ENCODE results near the gene IFI6.
A peak's percentile ranks its signal among the peaks of the same experiment; 100 is the strongest.

IFI6 gene

GRCh38 chr1:27664291-27664690 lies 7.7 kb downstream of the IFI6 start:
- Histone ChIP-seq H3K9ac (ENCODE audit: low read length) (no peak overlapping the region), H3K9me2 (ENCODE audit: low read depth, low read length) (no peaks in the 10 kb centered on the region), H3K4me1 (ENCODE audit: insufficient read depth, low read length, severe bottlenecking) (peaks cover 25% of the 10 kb centered on the region), H3K9me3 (ENCODE audit: low read length) (no peaks in the 10 kb centered on the region), H2AFZ (ENCODE audit: low read length) (no peak overlapping the region), H3K27me3 (ENCODE audit: insufficient read depth, low read length) (no peaks in the 10 kb centered on the region), H4K20me1 (ENCODE audit: insufficient read depth, low read length) (no peaks in the 10 kb centered on the region), H3F3A (ENCODE audit: insufficient read depth, low read length) (no peaks in the 10 kb centered on the region), H3K4me3 (ENCODE audit: low read depth, low read length, poor library complexity, severe bottlenecking) (no peak overlapping the region), H3K27ac (ENCODE audit: low read depth, low read length, poor library complexity, severe bottlenecking) (no peak overlapping the region), H3K4me2 (ENCODE audit: low read length) (no peak overlapping the region), H3K79me2 (ENCODE audit: insufficient read depth, low read length) (no peaks in the 10 kb centered on the region), H3K36me3 (ENCODE audit: insufficient read depth, low read length) (no peaks in the 10 kb centered on the region)
- TF ChIP-seq EZH2 (IDR thresholded peaks at IDR 0.05; ENCODE audit: borderline replicate concordance, low read length) (no peak), CTCF (IDR thresholded peaks at IDR 0.05; ENCODE audit: low read length) (no peak)

GRCh38 chr1:27662707-27663393 lies 9.1 kb downstream of the IFI6 start:
- H3K4me3 ChIP-seq (ENCODE audit: low read depth, low read length, poor library complexity, severe bottlenecking) = no peak overlapping the region
- H3K9ac ChIP-seq (ENCODE audit: low read length) = peak overlapping the region; percentile 53
- no peaks in the 10 kb centered on the region for H3K9me3 ChIP-seq (ENCODE audit: low read length)
- H3K27ac ChIP-seq (ENCODE audit: low read depth, low read length, poor library complexity, severe bottlenecking) = peak overlapping the region; percentile 73
- no peak for TF ChIP-seq EZH2 (IDR thresholded peaks at IDR 0.05; ENCODE audit: borderline replicate concordance, low read length)
- peak; percentile 85 for TF ChIP-seq CTCF (IDR thresholded peaks at IDR 0.05; ENCODE audit: low read length)
- no peaks in the 10 kb centered on the region for H3F3A ChIP-seq (ENCODE audit: insufficient read depth, low read length)
- no peaks in the 10 kb centered on the region for H3K27me3 ChIP-seq (ENCODE audit: insufficient read depth, low read length)
- peak overlapping the region; percentile 19; the same call in 1 of the 2 replicates for H2AFZ ChIP-seq (ENCODE audit: low read length)
- no peaks in the 10 kb centered on the region for H3K9me2 ChIP-seq (ENCODE audit: low read depth, low read length)
- peak overlapping the region; percentile 54 for H3K4me2 ChIP-seq (ENCODE audit: low read length)
- H3K36me3 ChIP-seq (ENCODE audit: insufficient read depth, low read length) = no peaks in the 10 kb centered on the region
- H3K79me2 ChIP-seq (ENCODE audit: insufficient read depth, low read length) = no peaks in the 10 kb centered on the region
- peaks cover 35% of the 10 kb centered on the region for H3K4me1 ChIP-seq (ENCODE audit: insufficient read depth, low read length, severe bottlenecking)
- no peaks in the 10 kb centered on the region for H4K20me1 ChIP-seq (ENCODE audit: insufficient read depth, low read length)

GRCh38 chr1:27662261-27662660 lies 9.7 kb downstream of the IFI6 start:
- Histone ChIP-seq H3K27ac (ENCODE audit: low read depth, low read length, poor library complexity, severe bottlenecking) (peak overlapping the region; percentile 73), H3K79me2 (ENCODE audit: insufficient read depth, low read length) (no peaks in the 10 kb centered on the region), H4K20me1 (ENCODE audit: insufficient read depth, low read length) (no peaks in the 10 kb centered on the region), H3F3A (ENCODE audit: insufficient read depth, low read length) (no peaks in the 10 kb centered on the region), H3K9ac (ENCODE audit: low read length) (peak overlapping the region; percentile 53; the same call in 1 of the 2 replicates), H3K36me3 (ENCODE audit: insufficient read depth, low read length) (no peaks in the 10 kb centered on the region), H2AFZ (ENCODE audit: low read length) (peak overlapping the region; percentile 19; the same call in 1 of the 2 replicates), H3K4me1 (ENCODE audit: insufficient read depth, low read length, severe bottlenecking) (peaks cover 35% of the 10 kb centered on the region), H3K9me3 (ENCODE audit: low read length) (no peaks in the 10 kb centered on the region), H3K9me2 (ENCODE audit: low read depth, low read length) (no peaks in the 10 kb centered on the region), H3K4me2 (ENCODE audit: low read length) (peak overlapping the region; percentile 54; the same call in 1 of the 2 replicates), H3K27me3 (ENCODE audit: insufficient read depth, low read length) (no peaks in the 10 kb centered on the region), H3K4me3 (ENCODE audit: low read depth, low read length, poor library complexity, severe bottlenecking) (no peak overlapping the region)
- TF ChIP-seq EZH2 (IDR thresholded peaks at IDR 0.05; ENCODE audit: borderline replicate concordance, low read length) (no peak), CTCF (IDR thresholded peaks at IDR 0.05; ENCODE audit: low read length) (no peak)
